ENCODE data around the gene AGAP9.
"Not testable (repeated sequence)": the region's sequence is repeated elsewhere in the genome, so short reads cannot be mapped to it uniquely, and the experiment has no call there.

Gene AGAP9

GRCh38 chr10:47456794-47457527 lies 66.5 kb downstream of the AGAP9 start:
- no peak for DNase-seq (ENCODE audit: low spot score)

GRCh38 chr10:47456079-47456785 lies 67.2 kb downstream of the AGAP9 start:
- no peak for DNase-seq (ENCODE audit: low spot score)

- DNase-seq (ENCODE audit: low spot score), result not testable (repeated sequence)
These were observed 67.9 kb downstream of the AGAP9 start for GRCh38 chr10:47455350-47456078.

- DNase-seq (ENCODE audit: low spot score), result no peak
These were observed 68.7 kb downstream of the AGAP9 start for GRCh38 chr10:47454780-47455058.

GRCh38 chr10:47454008-47454779 lies 69.2 kb downstream of the AGAP9 start:
- DNase-seq (ENCODE audit: low spot score), result no peak

- no peak for DNase-seq (ENCODE audit: low spot score)
These were observed 70.1 kb downstream of the AGAP9 start for GRCh38 chr10:47453141-47454007.

- DNase-seq (ENCODE audit: low spot score), result no peak
These were observed 70.8 kb downstream of the AGAP9 start for GRCh38 chr10:47452495-47453140.

- no peak for DNase-seq (ENCODE audit: low spot score)
These were observed 71.4 kb downstream of the AGAP9 start for GRCh38 chr10:47451998-47452494.
